Measurements from ENCODE around the gene RRP7A. TPM values are rescaled to one million over a fixed set of nuclear protein-coding genes. Genes with fewer than 3 reads are reported as not detected.
A peak's percentile ranks its signal among the peaks of the same experiment; 100 is the strongest.

RRP7A gene
- total and polyA plus RNA-seq, 2 of the 13 experiments (the other 11 are each of a cell fraction or from before 2014, with no cell fraction given), result 15.3 to 41.6 TPM

GRCh38 chr22:42519525-42520401 is at the start of gene RRP7A (continued):
- TF ChIP-seq AHDC1 (CRISPR knock-in tag; IDR thresholded peaks at IDR 0.05; ENCODE audit: borderline replicate concordance) (0 out of 2 replicates have a peak, but pooled peaks have one; percentile 4), ZBTB1 (CRISPR knock-in tag; IDR thresholded peaks at IDR 0.05; ENCODE audit: borderline replicate concordance) (no peak), TBL1XR1 (IDR thresholded peaks at IDR 0.05; ENCODE audit: borderline replicate concordance, low read length, partially characterized antibody) (no peak), ZNF383 (CRISPR knock-in tag; IDR thresholded peaks at IDR 0.05; ENCODE audit: borderline replicate concordance) (no peak), MXD3 (CRISPR knock-in tag; IDR thresholded peaks at IDR 0.05) (no peak), PAF1 (CRISPR knock-in tag; IDR thresholded peaks at IDR 0.05) (no peak), RFXAP (CRISPR knock-in tag; IDR thresholded peaks at IDR 0.05; ENCODE audit: borderline replicate concordance) (no peak), FOSL1 (CRISPR knock-in tag; IDR thresholded peaks at IDR 0.05; ENCODE audit: borderline replicate concordance) (no peak), RARG (CRISPR knock-in tag; IDR thresholded peaks at IDR 0.05; ENCODE audit: low read depth) (no peak), RAD51 (IDR thresholded peaks at IDR 0.05; ENCODE audit: borderline replicate concordance) (no peak), ZNF512 (CRISPR knock-in tag; IDR thresholded peaks at IDR 0.05) (no peak), ZNF773 (CRISPR knock-in tag; IDR thresholded peaks at IDR 0.05; ENCODE audit: borderline replicate concordance) (no peak), KDM4B (CRISPR knock-in tag; IDR thresholded peaks at IDR 0.05) (no peak), ESRRA (CRISPR knock-in tag; IDR thresholded peaks at IDR 0.05; ENCODE audit: low read depth) (no peak), CHD4 (IDR thresholded peaks at IDR 0.05; ENCODE audit: borderline replicate concordance, low read length) (peak; percentile 36; the same call in 1 of the 2 replicates), ZNF589 (CRISPR knock-in tag; conservative IDR thresholded peaks at IDR 0.05) (no peak), ZNF572 (CRISPR knock-in tag; IDR thresholded peaks at IDR 0.05) (0 out of 2 replicates have a peak, but pooled peaks have one; percentile 38), NFKBIZ (CRISPR knock-in tag; IDR thresholded peaks at IDR 0.05) (no peak), ZNF737 (CRISPR knock-in tag; IDR thresholded peaks at IDR 0.05; ENCODE audit: borderline replicate concordance) (no peak), ARID2 (CRISPR knock-in tag; IDR thresholded peaks at IDR 0.05; ENCODE audit: borderline replicate concordance) (no peak), TOPORS (CRISPR knock-in tag; IDR thresholded peaks at IDR 0.05) (no peak), ZNF263 (CRISPR knock-in tag; IDR thresholded peaks at IDR 0.05) (no peak), PTBP1 (IDR thresholded peaks at IDR 0.05; ENCODE audit: low read depth, low read length, poor library complexity, severe bottlenecking) (no peak)
